H1 (cell line): ENCODE data around the gene OXER1. TPM values are rescaled to one million over a fixed set of nuclear protein-coding genes. Genes with fewer than 3 reads are reported as not detected.

Source experiments
- ATF2 ChIP-seq: IDR thresholded peaks from 2 replicates; pipeline ENCODE4 v1.6.1; 2012; ENCODE audit warnings: low read length, inconsistent platforms
- CBX5 ChIP-seq: fragments of 300-800, 300-1000 bp; sonication (generic); IDR thresholded peaks from 2 replicates; pipeline ENCODE4 v1.7.1; 2016; ENCODE audit warnings: antibody characterized with exemption, low read length, low read depth
- SUZ12 ChIP-seq: fragments of 200-600 bp; sonication (generic); IDR thresholded peaks from 2 replicates; pipeline ENCODE4 v1.6.1; 2012; ENCODE audit warnings: mild to moderate bottlenecking, inconsistent platforms, low read length, moderate library complexity, mixed read lengths
- polyA plus RNA-seq, 7 experiments: library from polyadenylated mRNA; depleted of rRNA in 3 of 7; stranded (reverse) in 5 of 7; unstranded in 2 of 7; fragments of >200 nt in 5 of 7; fragments of 200-250 nt in 2 of 7; gene quantifications; 1 replicate in 5 of 7; 2 replicates in 1 of 7; 4 replicates in 1 of 7; pipeline versions ENCODE4 v1.2.1 to v1.2.3, GENCODE V29; 2011 to 2013; ENCODE audit warnings: missing spikeins in 2 of 7, mixed read lengths in 2 of 7
- total RNA-seq: library from RNA; stranded (reverse); fragmentation: NEBNext Ultra II Directional; extraction: Animal tissue kit (Norgen Biotek cat#: 25700); gene quantifications from 2 replicates; pipeline ENCODE4 v1.2.1, GENCODE V29; 2021

OXER1 gene
- total and polyA plus RNA-seq, 2 of the 8 experiments (the other 6 are each of a cell fraction or from before 2014, with no cell fraction given) = 1.2 to 2.9 TPM

GRCh38 chr2:42792583-42793333, 28.8 kb upstream of the OXER1 start, which contains the start of gene HAAO (continued):
- TF ChIP-seq CBX5 (no peak), SUZ12 (peak; percentile 48), ATF2 (no peak)
